Peyer's patch (tissue), 4 donors: ENCODE measurements around the gene ITGA11.

Experiments
- CTCF ChIP-seq, 6 experiments: fragments of 450-650 bp in 4 of 6; fragments of 200-600 bp in 2 of 6; sonication (generic) in 1 of 6; IDR thresholded peaks; one replicate each; pipeline ENCODE4 v1.5.1; 2017 to 2019; ENCODE audit warnings: antibody characterized with exemption in 6 of 6, mild to moderate bottlenecking in 3 of 6, moderate library complexity in 1 of 6
- POLR2A ChIP-seq, 2 donors: fragments of 450-650 bp; IDR thresholded peaks; one replicate each; pipeline ENCODE4 v1.5.1; 2017; ENCODE audit warnings: antibody characterized with exemption in 2 of 2, mild to moderate bottlenecking in 2 of 2, moderate library complexity in 2 of 2

- TF ChIP-seq CTCF (IDR thresholded peaks at IDR 0.05) (no peak), POLR2A (IDR thresholded peaks at IDR 0.05) (no peak)
These were observed 53.4 kb downstream of the ITGA11 start for GRCh38 chr15:68378595-68378994.
